ENCODE measurements around the gene ING5. TPM values are rescaled to one million over a fixed set of nuclear protein-coding genes. Genes with fewer than 3 reads are reported as not detected.

The ING5 gene
- total RNA-seq, 1 donor from 2014 or later = 41.5 TPM

- Histone ChIP-seq H3K36me3 (peaks cover 0 to 12% of the 10 kb centered on the region in 2 donors), H3K27ac (peak overlapping the region; percentile 85), H3K4me3 (peak overlapping the region; percentile 63 to 86), H3K9me3 (no peaks in the 10 kb centered on the region), H3K27me3 (no peaks in the 10 kb centered on the region), H3K4me1 (peaks cover 23% of the 10 kb centered on the region)
- TF ChIP-seq, protein P1, sequence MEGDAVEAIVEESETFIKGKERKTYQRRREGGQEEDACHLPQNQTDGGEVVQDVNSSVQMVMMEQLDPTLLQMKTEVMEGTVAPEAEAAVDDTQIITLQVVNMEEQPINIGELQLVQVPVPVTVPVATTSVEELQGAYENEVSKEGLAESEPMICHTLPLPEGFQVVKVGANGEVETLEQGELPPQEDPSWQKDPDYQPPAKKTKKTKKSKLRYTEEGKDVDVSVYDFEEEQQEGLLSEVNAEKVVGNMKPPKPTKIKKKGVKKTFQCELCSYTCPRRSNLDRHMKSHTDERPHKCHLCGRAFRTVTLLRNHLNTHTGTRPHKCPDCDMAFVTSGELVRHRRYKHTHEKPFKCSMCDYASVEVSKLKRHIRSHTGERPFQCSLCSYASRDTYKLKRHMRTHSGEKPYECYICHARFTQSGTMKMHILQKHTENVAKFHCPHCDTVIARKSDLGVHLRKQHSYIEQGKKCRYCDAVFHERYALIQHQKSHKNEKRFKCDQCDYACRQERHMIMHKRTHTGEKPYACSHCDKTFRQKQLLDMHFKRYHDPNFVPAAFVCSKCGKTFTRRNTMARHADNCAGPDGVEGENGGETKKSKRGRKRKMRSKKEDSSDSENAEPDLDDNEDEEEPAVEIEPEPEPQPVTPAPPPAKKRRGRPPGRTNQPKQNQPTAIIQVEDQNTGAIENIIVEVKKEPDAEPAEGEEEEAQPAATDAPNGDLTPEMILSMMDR (IDR thresholded peaks at IDR 0.05) = peak in 2 of 3 experiments; percentile 21 to 26
- no peak for TF ChIP-seq POLR2AphosphoS5 (IDR thresholded peaks at IDR 0.05; ENCODE audit: insufficient read depth in 1 of 2, low read depth in 1 of 2)
- no peak for TF ChIP-seq POLR2A (IDR thresholded peaks at IDR 0.05)
- intact Hi-C loops (cut with DNase I) = no loop called here
- DNase-seq (ENCODE audit: extremely low spot score in 2 of 2) = no peak
Observed at GRCh38 chr2:241701149-241701398, 765 bp upstream of the ING5 start.

DNA sequence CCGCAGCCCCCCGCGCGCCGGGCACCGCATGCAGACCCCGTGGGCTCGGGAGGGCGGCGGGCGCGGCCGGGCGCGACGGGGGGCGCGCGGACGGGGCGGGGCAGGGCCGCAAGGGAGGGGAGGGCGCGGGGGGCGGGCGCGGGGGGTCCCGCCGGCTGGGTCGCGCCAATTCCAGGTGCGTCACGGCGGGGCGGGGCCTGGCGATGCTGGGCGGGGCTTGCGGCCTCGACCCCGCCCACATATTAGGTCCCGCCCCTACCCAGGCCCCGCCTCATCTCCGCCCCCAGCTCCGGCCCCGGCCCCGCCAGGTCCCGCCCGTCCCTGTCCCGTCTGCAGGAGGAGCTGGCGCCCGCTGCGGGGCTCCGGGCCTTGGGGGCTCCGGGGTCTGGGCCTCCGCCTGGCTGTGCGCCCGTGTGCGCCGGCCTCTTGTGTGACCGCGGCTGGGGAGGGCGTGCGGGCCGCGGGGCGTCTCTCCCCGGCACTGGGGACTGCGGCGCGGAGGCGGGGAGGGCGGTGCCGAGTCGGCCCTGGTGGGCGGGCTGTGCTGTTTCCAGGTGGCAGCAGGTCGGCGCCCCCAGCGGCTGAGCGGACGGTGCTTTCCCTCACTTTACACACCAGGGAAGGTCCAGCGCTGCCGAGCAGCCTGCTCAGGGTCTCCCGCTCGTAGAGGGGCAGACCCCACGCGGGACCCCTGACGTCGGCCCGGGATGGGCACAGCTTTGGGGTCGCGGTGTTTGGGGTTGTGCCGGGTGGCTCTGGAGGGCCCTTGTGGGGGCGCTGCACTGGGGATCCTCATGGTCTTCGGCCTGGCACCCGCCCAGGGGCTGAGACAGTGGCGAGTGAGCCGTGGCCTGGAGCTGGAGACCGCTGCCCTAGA lies 554 bp downstream of the ING5 start:
- TF ChIP-seq POLR2A (IDR thresholded peaks at IDR 0.05) = no peak
- TF ChIP-seq, protein P1 (IDR thresholded peaks at IDR 0.05) = peak in 2 of 3 experiments; percentile 20 to 29
- peaks cover 0 to 24% of the 10 kb centered on the region in 2 donors for H3K36me3 ChIP-seq
- peak overlapping the region; percentile 85 for H3K27ac ChIP-seq
- DNase-seq (ENCODE audit: extremely low spot score in 2 of 2) = no peak
- intact Hi-C loops (cut with DNase I) = loop anchor here (2.0 kb wide), 1 partner anchor 16 kb away; the partner anchor contains the start of gene DTYMK
- H3K4me1 ChIP-seq = peaks cover 23% of the 10 kb centered on the region
- no peaks in the 10 kb centered on the region for H3K27me3 ChIP-seq
- no peaks in the 10 kb centered on the region for H3K9me3 ChIP-seq
- H3K4me3 ChIP-seq = peak overlapping the region; percentile 63 to 86

- TF ChIP-seq, protein P1 (IDR thresholded peaks at IDR 0.05) = no peak
- TF ChIP-seq POLR2AphosphoS5 (IDR thresholded peaks at IDR 0.05; ENCODE audit: insufficient read depth in 1 of 2, low read depth in 1 of 2) = no peak
- TF ChIP-seq POLR2A (IDR thresholded peaks at IDR 0.05) = no peak
- peaks cover 0 to 29% of the 10 kb centered on the region in 2 donors for H3K36me3 ChIP-seq
- intact Hi-C loops (cut with DNase I) = loop anchor here (2.0 kb wide), 1 partner anchor 16 kb away; the partner anchor contains the start of gene DTYMK
- H3K4me3 ChIP-seq = peak overlapping the region; percentile 63 to 86
- H3K9me3 ChIP-seq = no peaks in the 10 kb centered on the region
- DNase-seq (ENCODE audit: extremely low spot score in 2 of 2) = no peak
- peaks cover 23% of the 10 kb centered on the region for H3K4me1 ChIP-seq
- peak overlapping the region; percentile 85 for H3K27ac ChIP-seq
- H3K27me3 ChIP-seq = no peaks in the 10 kb centered on the region
Observed at GRCh38 chr2:241703032-241703604, 1.3 kb downstream of the ING5 start.

GRCh38 chr2:241706537-241706936 lies 4.7 kb downstream of the ING5 start:
- H3K27me3 ChIP-seq = no peaks in the 10 kb centered on the region
- no peak overlapping the region for H3K4me3 ChIP-seq
- H3K4me1 ChIP-seq = peaks cover 15% of the 10 kb centered on the region
- TF ChIP-seq, protein P1 (IDR thresholded peaks at IDR 0.05) = no peak
- no peak for TF ChIP-seq POLR2AphosphoS5 (IDR thresholded peaks at IDR 0.05; ENCODE audit: insufficient read depth in 1 of 2, low read depth in 1 of 2)
- TF ChIP-seq POLR2A (IDR thresholded peaks at IDR 0.05) = no peak
- DNase-seq (ENCODE audit: extremely low spot score in 2 of 2) = no peak
- intact Hi-C loops (cut with DNase I) = no loop called here
- no peaks in the 10 kb centered on the region for H3K9me3 ChIP-seq
- peaks cover 0 to 64% of the 10 kb centered on the region in 2 donors for H3K36me3 ChIP-seq
- H3K27ac ChIP-seq = no peak overlapping the region

- Histone ChIP-seq H3K27me3 (no peaks in the 10 kb centered on the region), H3K36me3 (peaks cover 0 to 87% of the 10 kb centered on the region in 2 donors), H3K9me3 (no peaks in the 10 kb centered on the region), H3K4me3 (no peak overlapping the region), H3K4me1 (peaks cover under 1% of the 10 kb centered on the region), H3K27ac (no peak overlapping the region)
- TF ChIP-seq, protein P1 (IDR thresholded peaks at IDR 0.05) = no peak
- no peak for TF ChIP-seq POLR2AphosphoS5 (IDR thresholded peaks at IDR 0.05; ENCODE audit: insufficient read depth in 1 of 2, low read depth in 1 of 2)
- no peak for TF ChIP-seq POLR2A (IDR thresholded peaks at IDR 0.05)
- no peak for DNase-seq (ENCODE audit: extremely low spot score in 2 of 2)
- intact Hi-C loops (cut with DNase I) = no loop called here
Observed at GRCh38 chr2:241708879-241709278, 7.0 kb downstream of the ING5 start.

Data from vagina (tissue), 2 donors.